Neural progenitor cell (in vitro differentiated cells): Measurements from ENCODE around the gene PRUNE2.

Experiments used
- CTCF ChIP-seq: fragments of 200-600 bp; sonication (generic); IDR thresholded peaks from 2 replicates; pipeline ENCODE4 v1.5.1; 2017; ENCODE audit warnings: antibody characterized with exemption, mild to moderate bottlenecking
- EZH2 ChIP-seq: fragments of 200-600 bp; sonication (generic); IDR thresholded peaks from 2 replicates; pipeline ENCODE4 v1.6.1; 2017; ENCODE audit warnings: antibody characterized with exemption, mild to moderate bottlenecking, moderate library complexity
- EZH2phosphoT487 ChIP-seq: fragments of 200-600 bp; sonication (generic); IDR thresholded peaks from 2 replicates; pipeline ENCODE4 v1.6.1; 2017; ENCODE audit warnings: antibody characterized with exemption

- TF ChIP-seq EZH2: no peak
- no peak for TF ChIP-seq CTCF
- no peak for TF ChIP-seq EZH2phosphoT487
Measured at GRCh38 chr9:76618762-76619161, 287.2 kb downstream of the PRUNE2 start.
